IPS DF 6.9 (cell line): Measurements from ENCODE around the gene SLC43A2.
"Not testable (repeated sequence)": the region's sequence is repeated elsewhere in the genome, so short reads cannot be mapped to it uniquely, and the experiment has no call there.

Experiments
- DNase-seq: peaks from one replicate; pipeline ENCODE4 v3.0.0-alpha.2; 2013; ENCODE audit warnings: low read depth, low spot score
- H3K27ac ChIP-seq: one replicate; pipeline ENCODE4 v1.5.1; 2013; ENCODE audit warnings: low read length, control low read depth
- H3K27me3 ChIP-seq: 2 replicates; pipeline ENCODE4 v1.6.1; 2013; ENCODE audit warnings: mild to moderate bottlenecking, low read length; ENCODE audit not compliant: control insufficient read depth, insufficient read depth
- H3K36me3 ChIP-seq: 2 replicates; pipeline ENCODE4 v1.6.1; 2013; ENCODE audit warnings: low read length; ENCODE audit not compliant: control insufficient read depth, insufficient read depth
- H3K4me1 ChIP-seq: 2 replicates; pipeline ENCODE4 v1.6.1; 2013; ENCODE audit warnings: low read length; ENCODE audit not compliant: control insufficient read depth, insufficient read depth
- H3K4me3 ChIP-seq: 2 replicates; pipeline ENCODE4 v1.5.1; 2013; ENCODE audit warnings: mild to moderate bottlenecking, low read length
- H3K9me3 ChIP-seq: 2 replicates; pipeline ENCODE4 v1.6.1; 2013; ENCODE audit warnings: low read length, inconsistent platforms; ENCODE audit not compliant: control insufficient read depth, insufficient read depth
- WGBS: extraction: QIAGEN DNeasy Blood & Tissue Kit; methylation state at CpG from one replicate; pipeline ENCODE4 v1.1.7; 2013; ENCODE audit warnings: mixed read lengths, missing lambda C conversion rate; ENCODE audit not compliant: insufficient read length, insufficient coverage; 5-methylcytosine and 5-hydroxymethylcytosine counted together

Gene SLC43A2

GRCh38 chr17:1533661-1534325 lies 94.8 kb downstream of the SLC43A2 start:
- no peak for DNase-seq
- H3K4me1 ChIP-seq: no peaks in the 10 kb centered on the region
- no peaks in the 10 kb centered on the region for H3K9me3 ChIP-seq
- no peak overlapping the region for H3K4me3 ChIP-seq
- WGBS: no CpG with 5 or more reads among the region's 24 CpGs
- no peaks in the 10 kb centered on the region for H3K27me3 ChIP-seq
- H3K27ac ChIP-seq: no peak overlapping the region
- H3K36me3 ChIP-seq: peaks cover 10% of the 10 kb centered on the region

GRCh38 chr17:1532836-1533602 lies 95.6 kb downstream of the SLC43A2 start:
- H3K27me3 ChIP-seq: no peaks in the 10 kb centered on the region
- no peak for DNase-seq
- H3K9me3 ChIP-seq: no peaks in the 10 kb centered on the region
- H3K27ac ChIP-seq: no peak overlapping the region
- peaks cover 6% of the 10 kb centered on the region for H3K36me3 ChIP-seq
- no CpG with 5 or more reads among the region's 10 CpGs for WGBS
- no peak overlapping the region for H3K4me3 ChIP-seq
- no peaks in the 10 kb centered on the region for H3K4me1 ChIP-seq

- H3K9me3 ChIP-seq: no peaks in the 10 kb centered on the region
- no peaks in the 10 kb centered on the region for H3K27me3 ChIP-seq
- no peak overlapping the region for H3K4me3 ChIP-seq
- peaks cover 4% of the 10 kb centered on the region; the same call in 1 of the 2 replicates for H3K36me3 ChIP-seq
- no peaks in the 10 kb centered on the region for H3K4me1 ChIP-seq
- WGBS: no CpG with 5 or more reads among the region's 2 CpGs
- no peak for DNase-seq
- no peak overlapping the region for H3K27ac ChIP-seq
Observed at GRCh38 chr17:1529863-1530262, 98.8 kb downstream of the SLC43A2 start.

GRCh38 chr17:1526876-1527275 lies 101.8 kb downstream of the SLC43A2 start:
- not testable (repeated sequence) for DNase-seq, H3K27ac ChIP-seq, H3K27me3 ChIP-seq, H3K4me1 ChIP-seq, H3K36me3 ChIP-seq, H3K4me3 ChIP-seq, H3K9me3 ChIP-seq
- no CpG with 5 or more reads among the region's 4 CpGs for WGBS

GRCh38 chr17:1522626-1523025 lies 106.0 kb downstream of the SLC43A2 start:
- no peaks in the 10 kb centered on the region for H3K4me1 ChIP-seq
- H3K36me3 ChIP-seq: no peaks in the 10 kb centered on the region
- no CpG with 5 or more reads among the region's 5 CpGs for WGBS
- H3K27me3 ChIP-seq: no peaks in the 10 kb centered on the region
- no peak overlapping the region for H3K27ac ChIP-seq
- no peak for DNase-seq
- H3K9me3 ChIP-seq: no peaks in the 10 kb centered on the region
- no peak overlapping the region for H3K4me3 ChIP-seq

GRCh38 chr17:1521086-1521640 lies 107.5 kb downstream of the SLC43A2 start:
- DNase-seq: no peak
- no peaks in the 10 kb centered on the region for H3K27me3 ChIP-seq
- H3K4me3 ChIP-seq: no peak overlapping the region
- no peaks in the 10 kb centered on the region for H3K4me1 ChIP-seq
- no CpG with 5 or more reads among the region's 10 CpGs for WGBS
- no peaks in the 10 kb centered on the region for H3K36me3 ChIP-seq
- H3K27ac ChIP-seq: no peak overlapping the region
- no peaks in the 10 kb centered on the region for H3K9me3 ChIP-seq

GRCh38 chr17:1519678-1520077 lies 109.0 kb downstream of the SLC43A2 start:
- WGBS: no CpG with 5 or more reads among the region's 7 CpGs
- H3K27ac ChIP-seq: no peak overlapping the region

More at GRCh38 chr17:1519678-1520077, 109.0 kb downstream of the SLC43A2 start:
- Histone ChIP-seq H3K4me3 (no peak overlapping the region), H3K36me3 (no peaks in the 10 kb centered on the region), H3K4me1 (peaks cover 2% of the 10 kb centered on the region; the same call in 1 of the 2 replicates), H3K9me3 (no peaks in the 10 kb centered on the region), H3K27me3 (no peaks in the 10 kb centered on the region)
- DNase-seq: no peak
